Measurements from ENCODE around the gene HECTD4.

GRCh38 chr12:112325157-112325556 lies 57.1 kb downstream of the HECTD4 start:
- TF ChIP-seq CTCF (conservative IDR thresholded peaks at IDR 0.05), result no peak
- TF ChIP-seq ZFX (IDR thresholded peaks at IDR 0.05), result no peak
